ENCODE data around the gene BCO2. TPM values are rescaled to one million over a fixed set of nuclear protein-coding genes. Genes with fewer than 3 reads are reported as not detected.
A peak's percentile ranks its signal among the peaks of the same experiment; 100 is the strongest.

Gene BCO2
- total RNA-seq, 2 donors from 2014 or later: 0.24 to 1.0 TPM

DNA sequence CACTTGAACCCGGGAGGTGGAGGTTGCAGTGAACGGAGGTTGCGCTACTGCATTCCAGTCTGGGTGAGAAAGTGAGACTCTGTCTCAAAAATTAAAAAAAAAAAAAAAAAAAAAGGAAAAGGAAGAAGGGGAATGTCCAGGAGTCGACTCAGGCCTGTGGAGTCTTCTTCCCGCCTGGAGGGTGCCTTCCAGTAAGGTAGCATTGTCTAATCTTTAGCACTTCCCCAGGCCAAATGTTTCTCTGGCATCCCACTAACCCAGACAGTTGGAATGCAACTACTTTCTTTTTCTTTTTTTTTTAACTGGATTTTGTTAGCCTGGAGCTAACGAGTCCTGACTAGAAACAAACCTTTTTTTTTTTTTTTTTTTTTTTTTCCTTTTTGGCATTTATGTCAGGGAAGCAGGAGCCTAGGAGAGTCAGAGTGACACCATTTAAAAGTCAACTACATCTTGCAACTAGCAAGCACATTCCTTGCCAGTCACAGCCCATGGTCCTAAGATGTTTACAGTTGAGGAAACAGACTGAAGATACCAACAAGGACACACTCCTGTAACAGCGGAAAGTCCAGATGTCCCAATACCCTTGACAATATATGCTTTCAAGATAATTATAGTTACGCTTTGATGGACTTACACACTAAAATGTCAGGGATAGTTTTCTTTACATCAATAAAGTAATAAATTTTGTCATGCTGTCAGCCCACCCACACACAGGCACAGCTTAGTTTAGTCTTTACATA is 74.7 kb downstream of the BCO2 start:
- Histone ChIP-seq H3K4me3 (ENCODE audit: low read length) (no peak overlapping the region), H3K27me3 (ENCODE audit: control insufficient read depth, insufficient read depth, low read length, poor library complexity, severe bottlenecking) (no peaks in the 10 kb centered on the region), H3K9ac (ENCODE audit: extremely low read depth, low read length, poor library complexity, severe bottlenecking) (no peak overlapping the region), H3K4me1 (ENCODE audit: control insufficient read depth, insufficient read depth, low read length) (no peaks in the 10 kb centered on the region), H3K36me3 (ENCODE audit: control insufficient read depth, insufficient read depth, low read length) (no peaks in the 10 kb centered on the region), H3K9me3 (ENCODE audit: control insufficient read depth, low read length) (no peaks in the 10 kb centered on the region), H3K27ac (ENCODE audit: low read depth, low read length) (no peak overlapping the region)
- no peak overlapping the region for H3K4me3 Mint-ChIP-seq
- no peaks in the 10 kb centered on the region for H3K4me1 Mint-ChIP-seq
- TF ChIP-seq, protein P1, sequence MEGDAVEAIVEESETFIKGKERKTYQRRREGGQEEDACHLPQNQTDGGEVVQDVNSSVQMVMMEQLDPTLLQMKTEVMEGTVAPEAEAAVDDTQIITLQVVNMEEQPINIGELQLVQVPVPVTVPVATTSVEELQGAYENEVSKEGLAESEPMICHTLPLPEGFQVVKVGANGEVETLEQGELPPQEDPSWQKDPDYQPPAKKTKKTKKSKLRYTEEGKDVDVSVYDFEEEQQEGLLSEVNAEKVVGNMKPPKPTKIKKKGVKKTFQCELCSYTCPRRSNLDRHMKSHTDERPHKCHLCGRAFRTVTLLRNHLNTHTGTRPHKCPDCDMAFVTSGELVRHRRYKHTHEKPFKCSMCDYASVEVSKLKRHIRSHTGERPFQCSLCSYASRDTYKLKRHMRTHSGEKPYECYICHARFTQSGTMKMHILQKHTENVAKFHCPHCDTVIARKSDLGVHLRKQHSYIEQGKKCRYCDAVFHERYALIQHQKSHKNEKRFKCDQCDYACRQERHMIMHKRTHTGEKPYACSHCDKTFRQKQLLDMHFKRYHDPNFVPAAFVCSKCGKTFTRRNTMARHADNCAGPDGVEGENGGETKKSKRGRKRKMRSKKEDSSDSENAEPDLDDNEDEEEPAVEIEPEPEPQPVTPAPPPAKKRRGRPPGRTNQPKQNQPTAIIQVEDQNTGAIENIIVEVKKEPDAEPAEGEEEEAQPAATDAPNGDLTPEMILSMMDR (conservative IDR thresholded peaks at IDR 0.05): no peak
- H3K27me3 Mint-ChIP-seq (ENCODE audit: insufficient read depth): peaks cover 12% of the 10 kb centered on the region
- H3K27ac Mint-ChIP-seq: no peak overlapping the region
- DNase-seq: no peak
- no peaks in the 10 kb centered on the region for H3K36me3 Mint-ChIP-seq (ENCODE audit: low read depth)
- peaks cover 2% of the 10 kb centered on the region for H3K9me3 Mint-ChIP-seq
- WGBS, 2 experiments (ENCODE audit: insufficient coverage in 1 of 2, insufficient read length in 1 of 2): 98 to 100% methylated on average over 3 to 7 of the region's 8 CpGs

DNA sequence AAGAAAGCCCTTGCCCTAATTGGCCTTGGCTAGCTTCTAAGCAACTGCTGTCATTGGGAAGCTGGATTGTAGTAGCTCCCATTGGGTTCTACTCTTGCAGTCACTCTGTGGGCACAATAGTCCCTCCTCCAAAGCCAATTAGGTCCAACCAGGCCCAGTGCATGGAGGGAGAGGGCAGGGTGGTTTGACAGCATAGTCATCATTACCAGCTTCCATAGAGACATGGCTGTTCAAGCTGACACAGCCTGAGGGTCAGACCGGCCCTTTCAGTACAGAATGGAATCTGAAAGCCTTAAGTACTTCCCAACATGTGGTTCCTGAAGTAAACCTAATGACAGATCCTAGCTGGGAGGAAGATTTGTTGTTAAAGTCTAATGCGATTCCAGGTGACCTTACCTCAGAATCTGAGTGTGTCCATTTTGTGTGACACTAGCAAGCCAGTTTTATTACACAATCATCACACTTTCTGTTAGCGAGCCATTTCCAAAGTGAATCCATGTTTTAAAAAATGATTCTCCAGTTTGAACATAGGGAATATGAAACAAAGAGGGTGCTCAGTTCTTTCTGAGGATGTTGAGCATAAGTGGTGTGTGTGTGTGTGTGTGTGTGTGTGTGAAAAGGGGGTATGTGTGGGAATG is 78.4 kb downstream of the BCO2 start:
- H3K27me3 ChIP-seq (ENCODE audit: control insufficient read depth, insufficient read depth, low read length, poor library complexity, severe bottlenecking): no peaks in the 10 kb centered on the region
- Mint-ChIP-seq H3K27ac (no peak overlapping the region), H3K9me3 (no peaks in the 10 kb centered on the region), H3K4me1 (no peaks in the 10 kb centered on the region), H3K36me3 (ENCODE audit: low read depth) (no peaks in the 10 kb centered on the region), H3K27me3 (ENCODE audit: insufficient read depth) (peaks cover 10% of the 10 kb centered on the region), H3K4me3 (no peak overlapping the region)
- H3K9ac ChIP-seq (ENCODE audit: extremely low read depth, low read length, poor library complexity, severe bottlenecking): no peak overlapping the region
- H3K4me3 ChIP-seq (ENCODE audit: low read length): no peak overlapping the region
- no peaks in the 10 kb centered on the region for H3K9me3 ChIP-seq (ENCODE audit: control insufficient read depth, low read length)
- H3K4me1 ChIP-seq (ENCODE audit: control insufficient read depth, insufficient read depth, low read length): no peaks in the 10 kb centered on the region
- TF ChIP-seq, protein P1 (conservative IDR thresholded peaks at IDR 0.05): no peak
- 86 to 88% methylated on average over 1 to 3 of the region's 3 CpGs for WGBS, 2 experiments (ENCODE audit: insufficient coverage in 1 of 2, insufficient read length in 1 of 2)
- no peak overlapping the region for H3K27ac ChIP-seq (ENCODE audit: low read depth, low read length)
- no peak for DNase-seq
- no peaks in the 10 kb centered on the region for H3K36me3 ChIP-seq (ENCODE audit: control insufficient read depth, insufficient read depth, low read length)

DNA sequence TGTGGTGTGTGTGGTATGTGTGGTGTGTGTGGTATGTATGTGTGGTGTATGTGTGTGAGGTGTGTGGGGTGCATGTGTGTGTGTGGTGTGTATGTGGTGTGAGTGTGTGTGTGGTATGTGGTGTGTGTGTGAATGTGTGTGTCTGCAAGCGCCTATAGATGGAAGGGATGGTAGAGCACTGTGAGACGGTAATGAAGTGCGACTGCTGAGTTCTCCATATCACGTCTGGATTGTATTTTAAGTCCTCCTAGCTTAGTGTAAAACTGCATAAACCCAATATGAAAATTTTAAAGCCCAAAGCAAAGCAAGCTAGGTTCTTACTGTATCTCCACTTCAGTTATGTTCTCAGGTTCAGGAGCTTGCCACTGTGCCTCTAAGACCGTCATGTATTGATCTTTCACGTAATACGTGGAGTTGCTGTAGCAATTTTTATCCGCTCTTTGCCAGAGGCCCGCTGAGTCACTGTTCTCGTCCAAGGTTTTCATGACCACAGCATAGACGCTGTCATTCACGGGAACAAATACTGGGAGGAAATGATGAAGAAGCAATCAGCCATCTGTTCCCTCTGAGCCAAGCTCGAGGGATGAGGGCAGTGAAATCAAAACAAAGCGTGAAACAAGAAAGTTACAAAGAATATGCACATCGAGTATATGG is 79.9 kb downstream of the BCO2 start:
- Mint-ChIP-seq H3K36me3 (ENCODE audit: low read depth) (no peaks in the 10 kb centered on the region), H3K27ac (no peak overlapping the region), H3K27me3 (ENCODE audit: insufficient read depth) (peaks cover 15% of the 10 kb centered on the region), H3K4me3 (no peak overlapping the region), H3K4me1 (no peaks in the 10 kb centered on the region), H3K9me3 (no peaks in the 10 kb centered on the region)
- H3K9ac ChIP-seq (ENCODE audit: extremely low read depth, low read length, poor library complexity, severe bottlenecking): no peak overlapping the region
- no peaks in the 10 kb centered on the region for H3K9me3 ChIP-seq (ENCODE audit: control insufficient read depth, low read length)
- DNase-seq: no peak
- peak overlapping the region; percentile 36 for H3K27ac ChIP-seq (ENCODE audit: low read depth, low read length)
- no peaks in the 10 kb centered on the region for H3K4me1 ChIP-seq (ENCODE audit: control insufficient read depth, insufficient read depth, low read length)
- no peak overlapping the region for H3K4me3 ChIP-seq (ENCODE audit: low read length)
- H3K27me3 ChIP-seq (ENCODE audit: control insufficient read depth, insufficient read depth, low read length, poor library complexity, severe bottlenecking): no peaks in the 10 kb centered on the region
- 92% methylated on average over 15 of the region's 15 CpGs for WGBS, 2 experiments (ENCODE audit: insufficient coverage in 1 of 2, insufficient read length in 1 of 2)
- no peaks in the 10 kb centered on the region for H3K36me3 ChIP-seq (ENCODE audit: control insufficient read depth, insufficient read depth, low read length)
- TF ChIP-seq, protein P1 (conservative IDR thresholded peaks at IDR 0.05): no peak
